Vagina (tissue), 2 donors: Measurements from ENCODE around the gene CREBBP. TPM values are rescaled to one million over a fixed set of nuclear protein-coding genes. Genes with fewer than 3 reads are reported as not detected.
A peak's percentile ranks its signal among the peaks of the same experiment; 100 is the strongest.

Experiments used
- DNase-seq, 2 donors: peaks; one replicate each; pipeline ENCODE4 v3.0.0-alpha.2; 2017; ENCODE audit errors: extremely low spot score in 2 of 2
- H3K27ac ChIP-seq: fragments of 200-600 bp; sonication (generic); one replicate; pipeline ENCODE4 v1.5.1; 2019
- H3K27me3 ChIP-seq: fragments of 200-600 bp; sonication (generic); one replicate; pipeline ENCODE4 v1.5.1; 2019
- H3K36me3 ChIP-seq, 2 donors: fragments of 200-600 bp; sonication (generic); one replicate each; pipeline ENCODE4 v1.5.1; 2017 to 2019
- H3K4me1 ChIP-seq: fragments of 200-600 bp; sonication (generic); one replicate; pipeline ENCODE4 v1.5.1; 2019
- H3K4me3 ChIP-seq, 2 donors: fragments of 200-600 bp; sonication (generic); 1 replicate in 1 of 2; 2 replicates in 1 of 2; pipeline ENCODE4 v1.5.1; 2016 to 2019
- H3K9me3 ChIP-seq: fragments of 200-600 bp; sonication (generic); one replicate; pipeline ENCODE4 v1.5.1; 2019
- CTCF ChIP-seq, 3 experiments: fragments of 450-650 bp in 2 of 3; fragments of 200-600 bp in 1 of 3; sonication (generic) in 1 of 3; IDR thresholded peaks; one replicate each; pipeline ENCODE4 v1.5.1; 2017 to 2019; ENCODE audit warnings: antibody characterized with exemption in 3 of 3, mild to moderate bottlenecking in 2 of 3, moderate library complexity in 2 of 3
- POLR2A ChIP-seq, 2 donors: fragments of 450-650 bp; IDR thresholded peaks; one replicate each; pipeline ENCODE4 v1.6.1; 2017; ENCODE audit warnings: antibody characterized with exemption in 2 of 2, mild to moderate bottlenecking in 2 of 2, moderate library complexity in 2 of 2
- POLR2AphosphoS5 ChIP-seq, 2 donors: sonication (generic); formaldehyde crosslinking; IDR thresholded peaks; one replicate each; pipeline ENCODE4 v1.9.0; 2017; ENCODE audit warnings: antibody characterized with exemption in 2 of 2, mild to moderate bottlenecking in 2 of 2, low read depth in 1 of 2; ENCODE audit not compliant: insufficient read depth in 1 of 2
- intact Hi-C: fragments of 100-400 bp; cut with DNase I; formaldehyde crosslinking; loops from one replicate; pipeline ENCODE4 v1.15.1; 2023
- total RNA-seq: library from RNA; depleted of rRNA; stranded (reverse); fragments of >200 nt; gene quantifications from one replicate; pipeline ENCODE4 v1.2.3, GENCODE V29; 2016

Gene CREBBP
- total RNA-seq, 1 donor from 2014 or later = 102 TPM

DNA sequence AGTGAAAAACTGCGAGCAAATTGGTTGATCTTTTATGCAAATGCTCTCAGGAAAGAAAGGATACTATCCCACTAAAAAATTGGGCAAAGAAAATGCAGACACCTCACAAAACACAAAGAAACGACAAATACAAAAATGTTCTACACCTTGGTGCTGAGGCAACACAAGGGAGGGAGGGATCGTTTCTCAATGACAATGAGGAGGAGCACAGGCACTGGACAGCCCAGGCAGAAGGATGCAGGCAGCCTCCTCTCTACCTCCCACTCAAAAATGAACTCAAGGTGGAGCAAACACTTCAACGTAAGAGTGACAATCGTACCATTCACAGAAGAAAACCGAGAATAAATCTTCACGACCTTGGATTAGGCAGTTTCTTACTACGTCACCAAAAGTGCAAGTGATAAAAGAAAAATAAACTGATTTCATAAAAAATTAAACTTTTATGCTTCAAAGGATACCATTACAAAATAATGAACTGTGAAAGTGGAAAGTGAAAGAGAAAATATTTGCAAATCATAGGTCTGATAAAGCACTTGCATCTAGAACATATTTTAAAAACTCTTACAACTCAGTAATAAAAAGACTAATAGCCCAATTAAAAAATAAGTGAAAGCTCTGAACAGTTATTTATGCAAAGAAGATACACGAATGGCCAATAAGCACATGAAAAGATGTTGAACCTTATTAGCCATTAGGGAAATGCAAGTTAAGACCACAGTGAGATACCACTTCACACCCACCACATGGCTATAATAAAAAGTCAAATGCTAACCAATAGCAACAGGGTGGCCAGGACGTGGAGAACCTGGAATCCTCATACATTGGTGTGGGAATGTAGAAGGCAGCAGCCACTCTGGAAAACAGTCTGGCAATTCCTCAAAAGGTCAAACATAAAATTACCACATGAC lies 82.4 kb downstream of the CREBBP start:
- no peak overlapping the region for H3K27ac ChIP-seq
- TF ChIP-seq POLR2AphosphoS5 (IDR thresholded peaks at IDR 0.05; ENCODE audit: insufficient read depth in 1 of 2, low read depth in 1 of 2) = no peak
- no peak for TF ChIP-seq POLR2A (IDR thresholded peaks at IDR 0.05)
- no peak for TF ChIP-seq CTCF (IDR thresholded peaks at IDR 0.05)
- H3K4me1 ChIP-seq = peaks cover 82% of the 10 kb centered on the region
- H3K27me3 ChIP-seq = no peaks in the 10 kb centered on the region
- no peak overlapping the region for H3K4me3 ChIP-seq
- no peak for DNase-seq
- no peaks in the 10 kb centered on the region for H3K36me3 ChIP-seq
- no peaks in the 10 kb centered on the region for H3K9me3 ChIP-seq
- intact Hi-C loops = no loop called here

DNA sequence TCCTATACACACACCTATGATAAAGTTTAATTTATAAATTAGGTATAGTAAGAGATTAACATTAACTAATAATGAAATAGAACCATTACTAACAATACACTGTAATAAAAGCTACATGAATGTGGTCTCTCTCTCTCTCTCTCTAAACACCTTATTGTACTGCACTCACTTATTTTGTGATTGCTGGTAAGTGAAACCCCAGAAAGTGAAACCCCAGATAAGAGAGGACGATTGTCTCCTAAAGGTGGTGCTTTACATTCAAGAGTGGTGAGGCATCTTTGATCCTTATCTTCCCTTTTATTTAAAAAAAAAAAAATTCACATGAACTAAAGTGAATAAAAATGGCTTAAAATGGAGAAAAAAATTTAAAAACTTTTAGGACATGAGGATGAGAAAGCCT lies 83.0 kb downstream of the CREBBP start:
- DNase-seq = no peak
- Histone ChIP-seq H3K36me3 (peaks cover 0 to 5% of the 10 kb centered on the region in 2 donors), H3K9me3 (no peaks in the 10 kb centered on the region), H3K4me3 (no peak overlapping the region), H3K4me1 (peaks cover 84% of the 10 kb centered on the region), H3K27ac (no peak overlapping the region), H3K27me3 (no peaks in the 10 kb centered on the region)
- TF ChIP-seq CTCF (IDR thresholded peaks at IDR 0.05) (no peak), POLR2A (IDR thresholded peaks at IDR 0.05) (no peak), POLR2AphosphoS5 (IDR thresholded peaks at IDR 0.05; ENCODE audit: insufficient read depth in 1 of 2, low read depth in 1 of 2) (no peak)
- intact Hi-C loops = no loop called here

DNA sequence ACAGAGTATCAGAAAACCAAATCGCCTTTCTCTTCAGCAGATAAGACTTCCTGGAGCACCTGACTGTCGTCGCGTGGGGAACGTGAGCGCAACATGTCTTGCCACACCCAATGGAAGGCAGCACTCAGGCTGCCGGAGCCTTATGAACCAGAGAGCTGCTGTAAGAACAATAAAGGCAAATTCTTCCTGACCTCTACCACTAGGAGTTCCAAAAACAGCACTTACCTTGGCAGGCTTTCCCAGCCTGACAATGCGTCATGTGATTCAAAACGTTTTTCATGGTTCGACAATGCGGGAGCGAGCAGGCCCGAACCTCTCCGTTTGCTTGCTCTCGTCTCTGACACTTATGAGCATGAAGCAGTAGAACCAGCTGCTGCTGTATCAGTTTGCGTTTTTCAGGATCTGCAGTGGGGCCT lies 87.3 kb downstream of the CREBBP start:
- Histone ChIP-seq H3K4me3 (no peak overlapping the region), H3K27ac (peak overlapping the region; percentile 45), H3K4me1 (peaks cover 56% of the 10 kb centered on the region), H3K27me3 (no peaks in the 10 kb centered on the region), H3K36me3 (peaks cover 0 to 26% of the 10 kb centered on the region in 2 donors), H3K9me3 (no peaks in the 10 kb centered on the region)
- TF ChIP-seq CTCF (IDR thresholded peaks at IDR 0.05) = peak in 1 of 3 experiments; percentile 20
- TF ChIP-seq POLR2A (IDR thresholded peaks at IDR 0.05) = no peak
- TF ChIP-seq POLR2AphosphoS5 (IDR thresholded peaks at IDR 0.05; ENCODE audit: insufficient read depth in 1 of 2, low read depth in 1 of 2) = peak in 1 of 2 donors; percentile 77
- no peak for DNase-seq
- intact Hi-C loops = no loop called here

DNA sequence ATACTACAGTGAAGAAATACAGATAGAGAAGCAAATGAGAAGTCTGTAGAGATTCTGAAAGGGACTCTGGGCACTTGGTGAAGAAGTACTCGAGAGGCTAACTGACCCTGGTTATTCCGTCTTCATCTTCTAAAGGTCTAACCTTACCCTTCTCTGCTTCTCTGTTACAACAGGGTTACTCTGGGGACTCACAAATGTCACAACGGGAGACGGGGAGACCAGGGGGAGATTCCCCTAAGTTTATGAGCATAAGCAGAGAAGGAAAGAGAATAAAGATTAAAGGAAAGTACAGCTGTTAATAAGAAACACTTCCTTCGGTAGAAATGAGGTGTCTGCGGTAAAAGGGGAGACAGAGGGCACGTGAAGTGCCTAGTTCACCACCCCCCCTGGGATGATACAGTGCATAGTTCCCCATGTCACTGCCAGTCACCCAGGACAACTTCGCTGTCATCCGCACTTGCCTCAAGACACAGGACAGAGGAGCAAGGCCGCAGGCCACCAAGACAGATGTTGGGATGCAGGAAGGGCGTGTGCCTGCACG lies 88.0 kb downstream of the CREBBP start:
- intact Hi-C loops = no loop called here
- peaks cover 0 to 26% of the 10 kb centered on the region in 2 donors for H3K36me3 ChIP-seq
- no peak overlapping the region for H3K4me3 ChIP-seq
- H3K4me1 ChIP-seq = peaks cover 49% of the 10 kb centered on the region
- H3K27ac ChIP-seq = peak overlapping the region; percentile 45
- no peak for TF ChIP-seq POLR2AphosphoS5 (IDR thresholded peaks at IDR 0.05; ENCODE audit: insufficient read depth in 1 of 2, low read depth in 1 of 2)
- no peak for TF ChIP-seq CTCF (IDR thresholded peaks at IDR 0.05)
- H3K27me3 ChIP-seq = no peaks in the 10 kb centered on the region
- no peaks in the 10 kb centered on the region for H3K9me3 ChIP-seq
- no peak for DNase-seq

DNA sequence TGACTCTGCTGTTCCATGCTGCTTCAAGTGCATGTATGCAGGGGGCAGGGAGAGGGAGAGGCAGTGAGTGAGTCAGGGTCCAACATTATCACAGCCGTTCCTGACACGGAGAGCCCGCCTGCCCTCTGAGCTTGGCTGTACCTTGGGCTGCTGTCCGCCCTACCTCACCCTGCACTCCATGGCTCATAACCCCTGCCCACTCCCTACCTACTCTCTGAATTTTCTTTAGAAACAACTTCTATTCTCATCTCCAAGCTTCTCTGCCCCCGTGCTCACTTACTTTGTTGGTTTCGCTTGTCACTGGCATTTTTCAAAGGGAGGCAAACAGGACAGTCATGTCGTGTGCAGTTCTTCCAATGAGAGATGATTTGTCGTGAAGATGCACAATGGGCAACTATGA lies 88.8 kb downstream of the CREBBP start:
- peaks cover 0 to 26% of the 10 kb centered on the region in 2 donors for H3K36me3 ChIP-seq
- no peaks in the 10 kb centered on the region for H3K27me3 ChIP-seq
- H3K9me3 ChIP-seq = no peaks in the 10 kb centered on the region
- DNase-seq = no peak
- no peak overlapping the region for H3K4me3 ChIP-seq
- H3K4me1 ChIP-seq = peaks cover 42% of the 10 kb centered on the region
- TF ChIP-seq CTCF (IDR thresholded peaks at IDR 0.05) (no peak), POLR2AphosphoS5 (IDR thresholded peaks at IDR 0.05; ENCODE audit: insufficient read depth in 1 of 2, low read depth in 1 of 2) (no peak), POLR2A (IDR thresholded peaks at IDR 0.05) (no peak)
- intact Hi-C loops = no loop called here
- no peak overlapping the region for H3K27ac ChIP-seq
